NCI-H2227 (cell line): ENCODE measurements around the gene C2CD2L.
"Not testable (repeated sequence)": the region's sequence is repeated elsewhere in the genome, so short reads cannot be mapped to it uniquely, and the experiment has no call there.

Source experiments
- DNase-seq: peaks from one replicate; lab custom pipeline; 2025; ENCODE audit not compliant: unreplicated experiment; lab: John Stamatoyannopoulos, UW

Gene C2CD2L

DNA sequence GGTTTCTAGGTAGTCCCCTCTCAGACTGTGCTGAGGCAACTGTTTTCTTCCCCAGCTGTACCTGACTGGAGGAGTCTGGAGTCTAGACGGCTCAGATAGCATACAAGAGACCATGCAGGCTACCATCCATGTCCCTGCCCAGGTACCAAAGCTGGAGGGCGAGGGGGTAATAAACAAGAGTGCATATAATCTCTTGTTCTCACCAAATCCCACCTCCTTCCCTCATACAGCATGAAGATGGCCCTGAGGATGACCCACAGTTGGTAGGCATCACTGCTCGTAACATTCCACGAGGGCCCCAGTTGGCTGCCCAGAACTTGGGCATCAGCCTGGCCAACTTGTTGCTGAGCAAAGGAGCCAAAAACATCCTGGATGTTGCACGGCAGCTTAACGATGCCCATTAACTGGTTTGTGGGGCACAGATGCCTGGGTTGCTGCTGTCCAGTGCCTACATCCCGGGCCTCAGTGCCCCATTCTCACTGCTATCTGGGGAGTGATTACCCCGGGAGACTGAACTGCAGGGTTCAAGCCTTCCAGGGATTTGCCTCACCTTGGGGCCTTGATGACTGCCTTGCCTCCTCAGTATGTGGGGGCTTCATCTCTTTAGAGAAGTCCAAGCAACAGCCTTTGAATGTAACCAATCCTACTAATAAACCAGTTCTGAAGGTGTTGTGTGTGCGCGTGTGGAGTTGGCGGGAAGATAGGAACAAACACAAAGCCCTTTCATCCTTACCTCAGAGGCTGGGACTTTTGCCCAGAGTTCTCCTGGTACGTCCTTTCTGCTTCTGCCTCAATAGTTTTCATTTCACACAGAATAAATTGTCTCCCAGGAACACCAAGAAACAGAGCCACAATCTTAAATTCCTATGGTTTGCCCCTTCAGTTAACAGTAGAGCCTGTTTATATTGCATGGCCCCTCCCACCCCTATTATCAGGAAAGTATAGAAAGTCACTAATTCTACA lies 14.0 kb upstream of the C2CD2L start:
- DNase-seq = no peak

DNA sequence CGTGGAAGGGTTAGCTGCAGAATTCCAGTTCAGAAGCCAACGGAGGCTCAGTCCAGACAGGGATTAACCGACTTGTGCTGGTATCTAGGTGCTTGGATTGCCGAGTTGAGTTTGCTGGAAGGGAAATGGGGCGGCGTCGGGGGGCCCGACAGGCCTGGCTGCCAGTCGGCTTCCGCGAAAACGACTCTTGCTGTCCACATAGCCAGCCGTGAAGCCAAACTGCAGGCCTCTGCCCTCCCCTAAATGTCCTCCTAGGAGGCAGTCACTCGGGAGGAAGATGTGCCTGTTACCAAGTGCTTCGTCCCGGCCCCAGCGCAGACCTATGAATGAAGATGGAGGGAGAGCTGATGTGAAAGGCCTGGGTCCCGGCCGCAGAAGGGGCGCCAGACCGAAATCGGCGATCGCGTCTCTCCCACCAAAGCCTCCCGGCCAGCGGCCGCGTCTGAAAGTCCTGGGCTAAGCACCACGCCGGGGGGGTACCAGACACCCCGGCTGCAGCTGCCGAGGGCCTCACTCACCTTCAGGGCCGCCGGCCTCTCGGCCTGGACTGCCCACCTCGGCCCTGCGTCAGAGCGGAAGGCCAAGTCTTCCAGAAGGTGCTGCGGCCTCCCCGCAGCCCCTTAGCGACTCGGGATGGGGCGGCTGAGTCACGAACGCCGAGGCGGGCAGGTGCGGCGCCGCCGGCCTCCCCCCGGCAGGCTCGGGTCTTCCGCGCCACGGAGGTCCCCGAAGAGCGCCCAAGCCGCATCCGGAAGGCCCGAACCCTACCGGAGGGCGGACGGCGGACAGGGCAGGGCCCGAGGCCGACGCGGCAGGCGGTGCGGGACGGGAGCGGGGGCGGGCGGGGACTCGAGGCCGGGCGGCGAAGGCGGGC lies 13.0 kb upstream of the C2CD2L start:
- DNase-seq = peak; percentile 31

DNA sequence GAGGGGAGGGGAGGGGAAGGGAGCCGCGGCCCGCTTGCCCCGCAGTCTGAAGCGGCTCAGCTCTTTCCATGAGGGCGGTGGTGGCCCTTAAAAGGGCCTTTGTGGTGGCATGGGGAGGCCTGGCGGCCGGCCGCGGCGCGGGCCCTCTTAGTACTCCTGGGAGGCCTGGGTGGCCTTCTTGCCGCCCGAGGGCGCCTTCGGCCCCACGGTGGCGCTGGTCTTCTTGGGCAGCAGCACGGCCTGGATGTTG lies 12.4 kb upstream of the C2CD2L start:
- peak; percentile 66 for DNase-seq

DNA sequence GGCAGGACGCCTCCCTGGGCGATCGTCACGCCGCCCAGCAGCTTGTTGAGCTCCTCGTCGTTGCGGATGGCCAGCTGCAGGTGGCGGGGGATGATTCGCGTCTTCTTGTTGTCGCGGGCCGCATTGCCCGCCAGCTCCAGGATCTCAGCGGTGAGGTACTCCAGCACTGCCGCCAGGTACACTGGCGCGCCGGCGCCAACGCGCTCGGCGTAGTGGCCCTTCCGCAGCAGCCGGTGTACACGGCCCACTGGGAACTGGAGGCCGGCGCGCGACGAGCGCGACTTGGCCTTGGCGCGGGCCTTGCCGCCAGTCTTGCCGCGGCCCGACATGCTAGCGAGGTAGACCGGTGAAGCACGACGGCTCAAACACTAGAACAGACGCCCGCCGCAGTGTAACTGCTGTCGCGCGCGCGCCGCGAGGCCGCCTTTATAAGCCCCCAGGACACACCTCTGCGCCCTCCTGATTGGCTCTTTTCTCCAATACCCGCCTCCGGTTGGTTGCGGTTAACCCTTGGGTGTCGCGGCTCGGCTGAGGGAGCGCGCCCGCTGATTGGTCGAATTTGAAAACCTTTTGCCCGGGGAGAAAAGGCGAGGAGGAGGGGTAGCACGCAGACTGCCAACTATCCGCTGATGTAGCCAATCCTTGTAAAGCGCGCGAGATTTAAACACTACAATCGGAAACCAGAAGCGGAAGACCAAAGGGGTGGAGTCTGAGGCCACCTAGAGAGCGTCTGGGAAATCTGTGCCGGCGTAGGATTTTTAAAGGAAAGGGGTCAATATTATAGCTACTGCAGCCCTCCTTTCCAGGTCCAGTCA lies 11.9 kb upstream of the C2CD2L start:
- DNase-seq = peak; percentile 98

DNA sequence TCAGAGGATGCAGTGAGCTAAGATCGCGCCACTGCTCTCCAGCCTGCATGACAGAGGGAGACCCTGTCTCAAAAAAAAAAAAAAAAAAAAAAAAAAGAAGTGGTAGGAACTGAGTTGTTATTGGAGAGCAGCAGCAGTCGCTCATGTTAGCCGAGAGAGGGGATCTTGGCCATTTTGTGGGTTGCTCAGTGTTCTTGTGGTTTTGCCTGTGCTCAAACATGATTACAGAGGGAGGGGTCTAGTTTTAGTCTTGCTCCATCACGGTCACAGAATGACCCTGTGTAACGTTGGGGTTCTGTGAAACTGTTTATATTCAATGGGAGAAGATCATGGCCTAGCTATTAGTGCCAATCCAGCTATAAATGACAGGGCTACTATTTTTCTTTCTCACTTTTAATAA lies 7.4 kb upstream of the C2CD2L start:
- no peak for DNase-seq

DNA sequence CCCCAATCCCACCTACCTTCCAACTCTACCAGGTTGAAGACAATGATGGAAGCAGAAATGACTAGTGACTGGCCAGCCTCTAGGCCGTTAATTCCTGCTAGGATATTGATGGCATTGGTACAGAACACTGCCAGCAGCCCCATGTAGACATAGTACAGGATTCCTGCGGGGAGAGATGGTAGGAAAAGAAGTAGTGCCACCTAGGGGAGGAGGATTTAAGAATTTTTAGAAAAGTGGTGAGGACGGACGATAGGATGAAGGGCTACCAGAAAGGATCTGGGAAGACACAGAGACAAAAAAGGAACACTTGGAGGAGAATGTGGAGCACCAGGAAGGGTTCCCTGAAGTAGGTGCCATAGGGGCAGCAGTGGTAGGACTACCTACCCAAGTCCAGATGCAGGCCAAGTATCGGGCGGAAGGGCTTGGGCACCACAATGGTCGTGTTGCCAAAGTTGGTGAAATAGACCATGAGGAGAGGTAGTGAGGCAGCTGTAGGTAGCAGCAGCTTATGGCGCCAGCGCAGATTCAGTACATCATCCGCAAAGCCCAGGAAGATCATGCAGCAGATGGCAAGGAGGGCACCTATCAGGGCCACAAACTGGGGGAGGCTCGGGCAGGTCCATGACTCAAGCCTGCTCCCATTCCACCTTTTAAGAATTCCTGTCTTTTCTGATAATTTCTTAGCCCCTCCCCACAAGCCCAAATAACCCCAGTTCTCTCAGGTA lies 6.7 kb upstream of the C2CD2L start:
- peak; percentile 32 for DNase-seq

DNA sequence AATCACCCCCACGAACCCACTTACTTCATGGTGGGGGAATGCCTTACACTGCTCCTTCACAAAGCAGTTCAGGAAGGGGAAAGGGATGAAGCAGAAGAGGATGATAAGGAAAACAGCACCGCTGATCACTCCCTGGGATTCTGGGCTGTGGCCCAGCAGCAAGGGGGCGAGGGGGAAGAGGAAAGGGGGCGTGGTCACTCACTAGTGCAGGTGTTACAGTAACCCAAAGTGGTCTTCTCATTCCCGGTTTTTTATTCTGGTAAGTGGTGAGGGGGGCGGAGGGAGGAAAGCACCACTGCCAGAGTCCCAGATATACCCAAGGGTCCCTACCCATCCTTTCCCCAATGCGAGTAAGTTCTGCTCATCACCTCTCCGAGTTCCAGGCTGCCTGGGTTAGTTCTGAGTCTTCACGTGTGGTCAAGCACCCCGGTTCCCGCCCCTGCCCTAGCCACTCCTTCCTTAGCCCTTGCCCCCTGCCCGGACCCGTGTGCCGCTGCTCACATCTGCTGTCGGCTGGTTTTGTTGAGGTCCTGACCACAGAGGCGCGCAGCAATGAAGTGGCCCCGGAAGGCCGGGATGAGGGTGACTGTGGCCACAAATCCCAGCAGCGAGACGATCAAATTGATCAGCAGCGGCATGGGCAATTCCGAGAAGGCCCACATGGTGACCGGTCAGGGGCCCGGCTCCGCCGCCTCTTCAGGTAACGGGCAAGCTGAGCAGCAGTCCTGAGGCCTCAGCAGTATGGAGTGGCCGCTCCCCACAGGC lies 6.0 kb upstream of the C2CD2L start:
- DNase-seq = peak; percentile 35

DNA sequence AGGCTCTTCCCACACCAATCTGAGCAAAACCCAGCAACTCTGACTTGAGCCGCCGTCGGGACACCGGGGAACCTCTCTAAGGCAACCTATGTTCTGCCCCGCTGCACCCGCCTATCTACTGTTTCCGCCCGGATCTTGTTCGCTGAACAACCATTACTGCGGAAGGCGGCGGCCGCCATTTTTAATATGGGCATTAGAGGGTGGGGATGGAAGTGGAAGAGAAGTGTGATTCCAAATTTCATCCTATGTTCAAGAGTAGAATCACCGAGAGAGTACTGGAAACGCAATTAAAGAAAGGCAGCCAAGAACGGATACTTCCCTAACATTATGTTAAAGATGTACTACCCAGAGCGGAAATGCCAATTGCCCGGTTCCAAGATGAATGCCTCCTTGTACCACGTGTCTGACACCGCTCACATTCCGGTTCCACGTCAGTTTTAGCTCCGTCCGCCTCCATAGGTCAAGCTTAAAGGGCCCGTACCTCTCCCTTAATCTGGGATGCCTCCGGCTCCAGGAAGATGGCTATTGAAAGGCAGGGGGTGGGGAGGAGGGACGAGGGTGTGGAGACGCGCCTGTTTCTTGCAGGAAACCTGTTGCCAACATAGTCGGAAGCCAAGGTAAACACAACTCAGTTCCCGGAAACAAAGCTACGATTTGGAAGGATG lies 5.3 kb upstream of the C2CD2L start, which contains the start of gene DPAGT1:
Gene DPAGT1 (minus strand): TSS at position 95 of the 665 bp plus-strand sequence. CDS start 198 bp downstream, outside the sequence.
- peak; percentile 94 for DNase-seq

DNA sequence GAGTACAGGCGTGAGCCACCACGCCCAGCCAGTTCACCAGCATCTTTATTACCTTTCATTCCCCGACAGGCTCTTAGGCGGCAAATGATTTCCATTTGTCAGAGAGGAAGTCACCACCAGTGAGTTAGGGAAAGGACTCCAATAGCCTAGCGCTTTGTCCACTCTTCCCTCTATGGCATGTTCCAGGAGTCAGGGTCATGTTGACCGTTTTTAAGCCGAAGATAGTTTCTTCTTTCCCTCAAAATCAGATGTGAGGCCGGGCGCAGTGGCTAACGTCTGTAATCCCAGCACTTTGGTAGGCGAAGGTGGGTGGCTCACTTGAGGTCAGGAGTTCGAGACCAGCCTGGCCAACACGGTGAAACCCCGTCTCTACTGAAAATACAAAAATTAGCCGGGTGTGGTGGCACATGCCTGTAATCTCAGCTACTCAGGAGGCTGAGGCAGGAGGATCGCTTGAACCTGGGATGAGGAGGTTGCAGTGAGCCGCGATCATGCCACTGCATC lies 3.9 kb upstream of the C2CD2L start:
- not testable (repeated sequence) for DNase-seq

DNA sequence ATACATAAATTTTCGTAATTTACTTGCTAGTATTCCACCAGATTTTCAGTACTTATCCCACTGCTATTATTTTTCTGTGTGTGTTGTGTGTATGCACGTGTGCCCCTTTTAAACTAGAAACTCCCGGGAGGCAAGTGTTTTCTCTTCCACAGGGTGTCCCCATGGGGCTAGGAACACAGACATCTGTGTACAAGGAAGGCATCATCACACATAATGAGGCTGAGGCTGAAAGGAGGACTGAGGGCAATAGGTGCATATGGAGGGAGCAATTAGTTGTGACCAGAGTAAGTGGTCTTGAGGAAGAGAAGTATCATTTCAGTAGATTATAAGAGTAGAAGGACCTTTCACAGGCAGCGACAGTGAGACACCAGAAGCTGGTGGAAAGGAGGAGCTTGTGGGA lies 3.4 kb upstream of the C2CD2L start:
- DNase-seq = peak; percentile 89

DNA sequence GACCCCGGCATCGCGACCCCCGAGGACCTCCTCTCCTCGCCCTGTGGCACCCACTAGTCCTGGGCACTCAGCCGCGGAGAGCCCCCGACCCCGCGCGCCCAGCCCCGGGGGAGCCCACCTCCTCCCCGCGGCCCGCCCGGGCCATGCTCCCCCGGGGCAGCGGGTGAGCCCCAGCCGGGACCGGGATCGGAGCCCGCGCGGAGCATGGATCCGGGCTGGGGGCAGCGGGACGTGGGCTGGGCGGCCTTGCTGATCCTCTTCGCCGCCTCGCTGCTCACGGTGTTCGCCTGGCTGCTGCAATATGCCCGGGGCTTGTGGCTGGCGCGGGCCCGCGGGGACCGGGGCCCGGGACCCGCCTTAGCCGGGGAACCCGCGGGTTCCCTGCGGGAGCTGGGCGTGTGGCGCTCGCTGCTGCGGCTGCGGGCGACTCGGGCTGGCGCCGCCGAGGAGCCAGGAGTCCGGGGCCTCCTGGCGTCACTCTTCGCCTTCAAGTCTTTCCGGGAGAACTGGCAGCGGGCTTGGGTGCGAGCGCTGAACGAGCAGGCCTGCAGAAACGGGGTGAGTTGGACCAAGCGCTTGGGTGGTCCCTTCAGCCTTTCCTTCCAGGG lies 498 bp downstream of the C2CD2L start:
- no peak for DNase-seq

DNA sequence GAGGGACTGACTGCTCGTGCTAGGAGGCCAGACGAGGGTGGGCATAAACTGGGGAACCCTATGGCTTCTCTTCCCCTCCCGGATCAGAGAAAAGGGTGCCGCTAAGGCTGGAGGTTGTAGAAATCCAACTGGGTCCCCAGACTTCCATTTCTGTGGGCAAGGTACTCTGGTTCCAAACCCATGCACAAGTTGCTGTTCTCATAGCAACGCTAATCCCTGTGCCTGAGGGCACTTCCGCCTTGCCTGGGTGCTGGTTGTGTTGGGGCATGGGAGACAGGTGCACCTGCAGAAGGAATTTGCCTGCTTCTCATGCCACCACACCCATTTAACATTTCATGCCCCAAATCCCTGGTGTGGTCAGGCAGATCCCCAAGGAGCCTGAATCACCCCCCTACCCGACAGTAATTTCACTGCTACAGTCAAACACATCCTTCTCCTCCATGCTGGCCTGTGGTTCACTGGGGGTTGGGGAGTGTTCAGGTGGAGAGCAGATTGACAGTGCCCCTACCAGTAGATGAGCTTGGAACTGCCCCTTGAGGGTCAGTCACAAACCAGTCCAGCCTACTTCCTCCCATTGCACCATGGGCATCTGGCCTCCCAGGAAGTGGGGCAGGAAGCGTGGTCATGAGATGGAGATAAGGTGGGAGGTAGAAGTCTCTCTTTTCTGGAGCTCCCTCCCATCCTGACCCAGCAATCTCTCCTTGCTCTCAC lies 1.2 kb downstream of the C2CD2L start:
- DNase-seq = no peak

DNA sequence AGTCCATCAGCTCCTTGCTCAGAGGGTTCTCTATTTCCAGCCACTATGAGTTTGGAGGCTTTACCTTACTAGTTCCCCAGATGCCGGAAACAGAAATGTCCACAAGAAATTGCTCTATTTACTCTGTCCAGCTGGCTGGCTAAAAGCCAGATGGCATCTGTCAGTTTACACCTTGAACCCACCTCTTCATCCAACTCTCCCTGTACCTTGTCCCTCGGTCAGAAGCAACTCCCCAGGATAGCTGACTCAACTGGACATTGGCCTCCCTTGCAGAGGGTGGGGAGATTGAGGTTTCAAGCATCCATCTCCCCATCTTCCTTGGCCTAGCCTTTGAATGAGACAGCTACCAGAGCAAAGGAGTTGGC lies 1.7 kb downstream of the C2CD2L start:
- DNase-seq = no peak

DNA sequence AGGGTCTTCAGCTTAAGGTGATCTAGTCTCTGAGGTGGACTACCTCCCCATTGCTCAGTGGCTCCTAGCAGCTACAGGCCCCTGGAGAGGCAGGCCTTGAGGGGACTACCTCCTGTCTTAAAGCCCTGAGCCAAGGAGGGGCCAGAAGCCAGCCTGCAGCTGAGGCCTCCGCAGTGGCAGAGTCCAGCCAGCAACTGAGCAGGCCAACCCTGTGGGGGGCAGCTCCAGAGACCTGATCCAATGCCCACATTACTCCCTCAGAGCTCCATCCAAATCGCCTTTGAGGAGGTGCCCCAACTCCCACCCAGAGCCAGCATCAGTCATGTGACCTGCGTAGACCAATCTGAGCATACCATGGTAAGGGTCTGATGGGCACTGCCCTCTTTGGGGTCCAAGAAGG lies 2.7 kb downstream of the C2CD2L start:
- DNase-seq = no peak

DNA sequence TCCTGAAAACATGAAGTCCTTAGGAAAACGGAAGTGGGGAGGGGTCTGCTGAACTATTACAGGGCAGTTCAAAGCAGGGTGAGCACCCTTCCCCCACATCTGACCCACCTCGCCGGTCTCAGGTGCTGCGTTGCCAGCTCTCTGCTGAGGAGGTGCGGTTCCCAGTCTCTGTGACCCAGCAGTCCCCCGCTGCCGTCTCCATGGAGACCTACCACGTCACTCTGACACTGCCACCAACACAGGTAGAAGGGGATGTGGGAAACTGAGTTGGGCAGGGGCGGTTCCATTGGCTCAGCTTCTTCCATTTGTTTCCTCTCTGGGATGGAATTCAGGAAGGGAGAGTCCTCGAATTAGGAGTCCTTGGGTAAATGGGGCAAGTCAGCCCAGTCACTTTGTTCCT lies 3.3 kb downstream of the C2CD2L start:
- no peak for DNase-seq

DNA sequence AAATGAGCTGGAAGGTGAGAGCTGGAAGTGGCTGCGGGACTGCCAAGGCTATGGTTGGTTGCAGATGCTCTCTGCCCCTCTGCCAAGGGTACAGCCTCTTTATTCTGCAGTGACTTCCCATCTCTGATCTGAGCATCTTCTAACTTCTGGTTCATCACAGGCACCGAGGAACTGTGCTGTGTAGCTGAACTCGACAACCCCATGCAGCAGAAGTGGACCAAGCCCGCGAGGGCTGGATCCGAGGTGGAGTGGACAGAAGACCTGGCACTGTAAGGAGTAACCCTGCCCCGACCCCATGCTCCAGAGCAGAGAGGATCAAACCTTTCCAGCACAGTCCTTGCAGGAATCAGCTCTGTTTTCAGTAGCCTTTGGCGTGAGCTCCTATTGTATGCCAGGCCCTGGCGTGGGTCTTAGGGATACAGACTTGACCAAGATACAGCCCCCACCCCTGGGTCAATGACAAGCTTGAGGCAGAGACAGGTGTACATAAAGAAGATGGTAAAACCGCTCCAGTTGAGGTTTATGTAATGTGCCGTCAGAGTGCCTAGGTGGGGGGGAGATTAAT lies 4.3 kb downstream of the C2CD2L start:
- DNase-seq = no peak

DNA sequence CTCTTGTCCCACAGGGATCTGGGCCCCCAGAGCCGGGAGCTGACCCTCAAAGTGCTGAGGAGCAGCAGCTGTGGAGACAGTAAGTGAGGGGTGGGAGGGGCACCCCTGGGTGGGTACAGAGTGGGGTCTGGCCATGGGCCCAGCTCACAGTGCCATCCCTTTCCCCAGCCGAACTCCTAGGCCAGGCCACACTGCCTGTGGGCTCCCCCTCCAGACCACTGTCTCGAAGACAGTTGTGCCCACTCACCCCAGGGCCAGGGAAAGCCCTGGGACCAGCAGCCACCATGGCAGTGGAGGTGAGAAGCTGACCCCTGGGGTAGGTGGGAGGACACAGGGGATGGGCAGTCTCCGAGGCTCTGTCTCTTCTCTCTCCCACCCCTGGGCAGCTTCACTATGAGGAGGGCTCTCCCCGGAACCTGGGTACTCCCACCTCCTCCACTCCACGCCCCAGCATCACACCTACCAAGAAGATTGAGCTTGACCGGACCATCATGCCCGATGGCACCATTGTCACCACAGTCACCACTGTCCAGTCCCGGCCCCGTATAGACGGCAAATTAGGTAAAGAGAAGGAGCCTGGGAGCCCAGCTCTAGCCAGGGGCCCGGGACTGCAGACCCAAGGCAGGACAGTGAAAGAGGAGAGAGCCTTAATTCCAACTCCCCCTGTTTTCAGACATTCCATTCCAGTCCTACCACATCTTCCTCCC lies 5.3 kb downstream of the C2CD2L start:
- no peak for DNase-seq
